NCI-H748 (cell line): ENCODE results near the gene NCOA3.
A peak's percentile ranks its signal among the peaks of the same experiment; 100 is the strongest.
"Not testable (repeated sequence)": the region's sequence is repeated elsewhere in the genome, so short reads cannot be mapped to it uniquely, and the experiment has no call there.

Experiments
- DNase-seq: peaks from one replicate; lab custom pipeline; 2025; ENCODE audit not compliant: unreplicated experiment; lab: John Stamatoyannopoulos, UW

Gene NCOA3

DNA sequence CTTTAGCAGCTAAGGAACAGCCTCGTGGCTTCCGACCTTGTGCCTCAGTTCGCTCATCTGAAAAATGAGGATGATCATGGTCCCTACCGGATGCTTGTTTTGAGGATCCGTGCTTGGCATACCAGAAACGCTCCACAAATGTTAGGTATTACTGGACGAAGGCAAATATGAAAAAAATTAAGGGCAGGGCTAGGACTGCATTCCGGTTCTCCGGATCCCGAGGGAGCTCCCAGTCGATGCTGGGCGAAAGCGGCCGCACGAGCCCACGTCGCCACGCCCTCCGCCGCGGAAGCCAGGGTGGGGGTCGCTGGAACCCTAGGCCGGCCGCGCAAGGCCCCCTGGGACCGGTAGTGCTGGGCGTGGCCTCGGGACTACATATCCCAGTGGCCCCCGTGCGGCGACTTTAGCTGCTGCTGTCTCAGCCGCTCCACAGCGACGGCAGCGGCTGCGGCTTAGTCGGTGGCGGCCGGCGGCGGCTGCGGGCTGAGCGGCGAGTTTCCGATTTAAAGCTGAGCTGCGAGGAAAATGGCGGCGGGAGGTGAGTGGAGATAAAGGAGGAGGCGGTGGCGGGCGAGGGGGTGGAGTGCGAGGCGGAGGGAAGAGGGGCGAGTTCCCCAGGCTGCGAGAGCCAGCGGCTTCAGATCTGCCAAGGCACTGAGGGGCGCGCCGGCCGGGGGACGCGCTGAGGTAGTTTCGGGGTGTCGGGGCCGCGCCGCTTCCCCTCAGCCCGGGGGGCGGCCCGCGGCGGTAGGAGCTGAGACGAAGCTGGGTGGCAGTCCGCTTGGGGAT is at the start of gene NCOA3:
NCOA3 (plus strand) TSS at position 406 of the 789 bp plus-strand sequence. CDS start 120,361 bp downstream, outside the sequence.
- peak; percentile 94 for DNase-seq

DNA sequence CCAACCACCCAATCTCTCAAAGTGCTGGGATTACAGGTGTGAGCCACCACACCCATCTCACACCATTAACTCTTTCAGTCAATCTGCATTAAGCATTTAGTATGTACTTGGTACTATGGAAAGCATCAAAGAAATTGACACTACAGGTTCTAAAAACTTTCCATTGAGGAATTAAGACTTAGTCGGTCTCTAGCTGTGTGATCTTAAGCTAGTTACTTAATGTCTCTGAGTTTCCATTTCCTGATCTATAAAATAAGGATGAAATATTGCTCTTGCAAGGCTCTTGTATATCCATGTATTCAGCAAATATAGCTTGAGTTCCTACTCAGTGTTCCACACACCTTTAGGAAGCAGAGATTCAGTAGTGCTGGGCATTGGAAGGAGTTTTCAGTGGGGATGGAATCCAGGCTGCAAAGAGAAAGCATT is 48.9 kb upstream of the NCOA3 start:
- DNase-seq: no peak

DNA sequence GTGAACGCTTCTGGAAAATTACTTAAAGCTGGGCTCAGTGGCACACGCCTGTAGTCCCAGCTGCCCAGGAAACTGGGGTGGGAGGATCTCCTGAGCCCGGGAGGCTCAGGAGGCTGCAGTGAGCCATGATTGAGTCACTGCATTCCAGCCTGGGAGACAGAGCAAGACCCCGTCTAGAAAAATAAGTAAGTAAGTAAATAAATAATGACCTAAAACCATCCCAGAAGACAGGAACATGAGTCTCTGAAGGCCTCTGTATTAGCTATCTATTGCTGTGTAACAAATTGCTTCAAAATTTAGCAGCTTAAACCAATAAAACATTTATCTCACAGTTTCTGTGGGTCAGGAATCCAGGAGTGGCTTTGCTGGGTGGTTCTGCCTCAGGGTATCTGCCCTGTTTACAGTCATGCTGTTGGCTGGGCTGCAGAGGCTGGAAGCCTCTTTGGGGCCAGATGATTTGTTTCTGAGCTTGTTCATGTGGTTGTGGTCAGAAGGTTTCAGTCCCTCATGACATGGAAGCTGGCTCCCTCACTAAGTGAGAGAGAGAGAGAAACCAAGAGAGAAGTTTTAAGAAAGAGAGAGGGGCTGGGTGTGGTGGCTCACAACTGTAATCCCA is 48.4 kb upstream of the NCOA3 start:
- no peak for DNase-seq

DNA sequence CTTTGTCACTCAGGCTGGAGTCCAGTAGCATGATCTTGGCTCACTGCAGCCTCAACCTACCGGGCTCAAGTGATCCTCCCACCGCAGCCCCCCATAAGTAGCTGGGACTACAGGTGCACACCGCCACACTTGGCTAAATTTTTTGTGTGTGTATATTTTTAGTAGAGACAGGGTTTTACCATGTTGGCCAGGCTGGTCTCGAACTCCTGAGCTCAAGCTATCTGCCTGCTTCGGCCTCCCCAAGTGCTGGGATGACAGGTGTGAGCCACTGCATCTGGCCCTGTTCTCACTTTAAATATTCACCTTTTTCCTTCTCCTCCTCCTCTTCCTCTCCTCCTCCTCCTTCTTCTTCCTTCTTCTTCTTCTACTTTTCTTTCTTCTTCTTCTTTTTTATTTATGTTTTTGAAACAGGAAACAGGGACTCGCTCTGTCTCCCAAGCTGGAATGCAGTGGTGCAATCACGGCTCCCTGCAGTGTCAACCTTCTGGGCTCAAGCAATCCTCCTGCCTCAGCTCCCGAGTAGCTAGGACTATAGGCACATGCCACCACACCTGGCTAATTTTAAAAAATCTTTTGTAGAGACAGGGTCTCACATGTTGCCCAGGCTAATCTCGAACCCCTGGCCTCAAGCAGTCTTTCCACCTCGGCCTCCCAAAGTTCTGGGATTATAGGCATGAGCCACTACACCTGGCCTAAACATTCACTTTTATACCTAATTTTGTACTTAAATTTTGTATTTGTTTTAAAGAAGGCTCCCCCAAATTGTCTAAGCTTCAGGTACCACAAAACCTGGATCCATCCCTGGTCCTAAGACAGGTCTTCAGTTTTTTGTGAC is 47.2 kb upstream of the NCOA3 start:
- DNase-seq: no peak

DNA sequence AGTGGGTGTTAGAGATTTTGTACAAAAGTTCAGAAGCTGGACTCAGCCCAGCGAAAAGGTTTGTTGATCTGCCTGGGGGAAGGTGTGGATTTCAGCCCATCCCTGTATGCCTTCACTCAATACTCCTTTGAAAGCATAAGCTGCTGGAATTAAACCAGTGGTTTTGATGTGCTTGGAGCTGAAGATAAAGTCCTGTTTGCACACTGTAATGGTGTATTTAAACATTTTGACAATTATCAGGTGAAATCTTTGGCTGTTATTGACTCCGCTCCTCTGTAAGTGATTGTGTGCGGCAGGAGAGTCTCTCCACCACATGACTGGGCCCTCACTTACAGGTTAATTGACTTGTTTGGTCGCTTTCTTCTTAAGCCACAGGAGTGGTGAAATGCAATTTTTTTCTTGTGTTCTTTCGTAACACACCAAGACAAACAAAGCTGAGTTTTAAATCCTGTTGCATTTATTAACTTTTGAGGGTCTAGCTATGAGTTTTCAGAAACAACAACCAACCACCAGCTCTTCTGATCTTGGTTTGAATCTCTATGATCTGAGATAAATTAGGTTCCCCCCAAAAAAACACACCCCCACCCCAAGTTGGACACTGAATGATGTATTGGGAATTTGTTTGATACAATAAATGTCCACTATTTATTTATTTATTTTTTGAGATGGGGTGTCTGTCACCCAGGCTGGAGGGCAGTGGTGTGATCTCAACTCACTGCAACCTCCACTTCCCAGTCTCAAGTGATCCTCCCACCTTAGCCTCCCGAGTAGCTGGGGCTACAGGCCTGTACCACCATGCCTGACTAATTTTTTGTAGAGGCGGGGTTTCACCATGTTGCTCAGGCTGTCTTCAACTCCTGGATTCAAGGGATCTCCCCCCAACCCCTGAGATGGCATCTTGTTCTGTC is 46.3 kb upstream of the NCOA3 start:
- peak; percentile 4 for DNase-seq

DNA sequence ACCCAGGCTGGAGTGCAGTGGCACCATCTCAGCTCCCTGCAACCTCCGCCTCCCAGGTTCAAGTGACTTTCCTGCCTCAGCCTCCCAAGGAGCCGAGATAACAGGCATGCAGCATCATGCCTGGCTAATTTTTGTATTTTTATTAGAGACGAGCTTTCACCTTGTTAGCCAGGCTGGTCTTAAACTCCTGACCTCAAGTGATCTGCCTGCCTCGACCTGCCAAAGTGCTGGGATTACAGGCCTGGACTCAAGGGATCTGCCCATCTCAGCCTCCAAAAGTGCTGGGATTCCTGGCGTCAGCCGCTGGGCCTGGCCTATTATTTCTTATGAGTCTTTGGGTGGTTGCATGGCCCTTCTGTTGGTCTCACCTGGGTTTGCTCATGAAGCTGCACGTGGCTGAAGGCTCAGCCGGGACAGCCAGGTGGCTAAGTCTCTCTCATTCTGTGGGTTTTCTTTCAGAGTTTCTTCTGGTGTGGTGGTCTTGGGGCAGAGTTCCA is 45.6 kb upstream of the NCOA3 start:
- no peak for DNase-seq

DNA sequence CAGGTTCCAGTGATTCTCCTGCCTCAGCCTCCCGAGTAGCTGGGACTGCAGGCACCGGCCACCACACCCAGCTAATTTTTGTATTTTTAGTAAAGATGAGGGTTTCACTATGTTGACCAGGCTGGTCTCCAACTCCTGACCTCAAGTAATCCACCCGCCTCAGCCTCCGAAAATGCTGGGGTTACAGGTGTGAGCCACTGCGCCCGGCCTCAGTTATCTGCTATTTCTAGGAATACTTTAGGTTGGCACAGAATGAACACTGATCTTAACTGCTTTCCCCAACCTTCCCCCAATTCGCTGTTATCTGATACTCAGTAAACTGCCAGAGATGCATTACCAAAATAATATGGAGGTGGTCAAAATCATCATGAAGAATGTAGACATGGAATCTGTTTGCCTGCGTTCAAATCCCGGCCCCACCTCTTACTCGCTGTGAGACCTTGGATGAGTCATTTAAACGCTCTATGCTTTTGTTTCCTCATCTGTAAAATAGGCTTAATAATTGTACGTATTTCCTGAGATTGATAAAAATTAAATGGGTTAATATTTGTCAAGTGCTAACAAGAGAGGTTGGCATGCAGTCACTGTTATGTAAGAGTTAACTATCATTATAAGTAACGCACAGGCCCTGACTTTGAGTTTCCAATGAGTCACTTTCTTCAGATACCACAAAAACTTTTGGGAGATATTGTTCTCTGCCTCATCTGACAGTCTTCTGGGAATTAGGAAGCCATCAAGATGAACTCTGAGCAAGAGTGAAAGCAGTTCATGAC is 44.5 kb upstream of the NCOA3 start:
- DNase-seq: no peak

DNA sequence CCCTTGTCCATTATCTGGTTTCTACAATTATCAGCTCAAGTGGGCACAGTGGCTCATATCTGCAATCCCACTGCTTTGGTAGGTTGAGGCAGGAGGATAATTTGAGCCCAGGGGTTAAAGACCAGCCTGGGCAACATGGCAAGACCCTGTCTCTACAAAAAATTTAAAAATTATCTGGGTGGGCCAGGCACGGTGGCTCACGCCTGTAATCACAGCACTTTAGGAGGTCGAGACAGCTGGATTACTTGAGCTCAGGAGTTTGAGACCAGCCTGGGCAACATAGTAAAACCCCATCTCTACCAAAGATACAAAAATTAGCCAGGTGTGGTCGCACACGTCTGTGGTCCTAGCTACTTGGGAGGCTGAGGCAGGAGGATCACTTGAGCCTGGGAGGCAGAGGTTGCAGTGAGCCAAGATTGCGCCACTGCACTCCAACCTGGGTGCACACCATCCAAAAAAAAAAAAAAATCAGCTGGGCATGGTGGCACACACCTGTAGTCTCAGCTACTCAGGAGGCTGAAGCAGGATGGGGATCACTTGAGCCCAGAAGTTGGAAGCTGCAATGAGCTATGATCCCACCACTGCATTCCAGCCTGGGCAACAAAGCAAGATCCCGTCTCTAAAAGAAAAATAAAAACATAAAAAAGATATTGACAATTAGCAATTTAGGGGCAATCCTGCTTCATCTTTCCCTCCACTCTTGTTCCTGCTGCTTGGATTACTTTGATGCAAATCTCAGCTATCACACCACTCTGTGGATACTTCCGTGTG is 43.2 kb upstream of the NCOA3 start:
- not testable (repeated sequence) for DNase-seq

DNA sequence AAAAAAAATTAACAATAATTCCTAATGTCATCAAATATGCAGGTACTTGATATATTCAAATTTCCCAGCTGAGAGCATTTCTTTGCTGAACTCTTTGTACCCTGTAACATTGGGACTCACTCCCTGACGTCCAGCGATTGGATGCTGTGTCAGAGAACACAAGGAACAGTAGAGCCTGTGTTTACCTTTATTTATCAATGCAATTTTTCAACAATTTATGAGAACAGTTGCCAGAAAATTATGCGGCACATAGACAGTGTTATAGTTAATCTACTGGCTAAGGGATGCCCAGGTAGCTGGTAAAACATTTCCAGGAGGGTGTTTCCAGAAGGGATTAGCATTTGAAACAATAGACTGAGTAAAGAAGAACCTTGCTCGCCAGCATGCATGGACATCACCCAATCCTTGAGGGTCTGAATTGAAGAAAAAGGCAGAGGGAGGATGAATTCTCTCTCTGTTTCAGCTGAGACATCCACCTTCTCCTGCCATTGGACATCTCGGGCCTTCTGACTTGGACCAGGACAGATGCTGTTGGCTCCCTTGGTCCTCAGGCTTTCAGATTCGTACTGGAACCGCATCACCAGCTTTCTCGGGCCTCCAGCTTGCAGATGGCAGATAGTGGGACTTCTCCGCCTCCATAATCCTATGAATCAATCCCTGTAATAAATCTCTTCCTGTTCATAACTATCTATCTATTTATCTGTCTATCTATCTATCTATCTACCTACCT is 42.2 kb upstream of the NCOA3 start:
- no peak for DNase-seq

DNA sequence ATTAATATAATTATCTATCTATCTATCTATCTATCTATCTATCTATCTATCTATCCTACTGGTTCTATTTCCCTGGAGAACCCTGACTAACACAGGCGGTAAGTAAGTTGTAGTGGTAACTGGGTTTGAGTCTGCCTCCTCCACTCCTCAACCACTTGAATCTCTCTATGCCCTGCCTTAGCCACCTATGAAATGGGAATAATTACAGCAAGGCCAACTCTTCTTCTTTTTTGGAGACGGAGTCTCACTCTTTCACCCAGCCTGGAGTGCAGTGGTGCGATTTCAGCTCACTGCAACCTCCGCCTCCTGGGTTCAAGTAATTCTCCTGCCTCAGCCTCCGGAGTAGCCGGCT is 41.0 kb upstream of the NCOA3 start:
- DNase-seq: not testable (repeated sequence)

DNA sequence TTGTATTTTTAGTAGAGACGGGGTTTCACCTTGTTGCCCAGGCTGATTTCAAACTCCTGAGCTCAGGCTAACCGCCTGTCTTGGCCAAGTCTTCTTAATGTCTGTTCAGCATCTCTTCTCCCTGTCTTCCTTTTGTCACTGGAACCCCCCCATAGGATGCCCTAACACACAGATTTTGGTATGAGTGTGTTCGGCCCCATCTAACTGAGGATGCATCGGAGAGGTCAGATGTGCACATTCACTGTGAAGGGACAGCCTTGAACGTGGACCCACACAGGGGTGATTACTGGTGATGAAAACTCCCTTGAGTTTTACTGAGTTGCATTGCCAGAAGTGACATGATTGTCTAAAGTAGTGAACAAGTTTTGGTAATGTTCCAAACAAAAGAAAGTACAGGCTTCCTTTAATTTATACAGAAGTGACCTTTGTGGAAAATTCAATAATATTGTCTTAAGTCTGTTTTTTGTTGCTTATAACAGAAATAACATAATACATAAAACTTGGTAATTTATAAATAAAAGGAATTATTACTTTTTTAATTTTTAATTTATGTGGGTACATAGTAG is 40.5 kb upstream of the NCOA3 start:
- no peak for DNase-seq

DNA sequence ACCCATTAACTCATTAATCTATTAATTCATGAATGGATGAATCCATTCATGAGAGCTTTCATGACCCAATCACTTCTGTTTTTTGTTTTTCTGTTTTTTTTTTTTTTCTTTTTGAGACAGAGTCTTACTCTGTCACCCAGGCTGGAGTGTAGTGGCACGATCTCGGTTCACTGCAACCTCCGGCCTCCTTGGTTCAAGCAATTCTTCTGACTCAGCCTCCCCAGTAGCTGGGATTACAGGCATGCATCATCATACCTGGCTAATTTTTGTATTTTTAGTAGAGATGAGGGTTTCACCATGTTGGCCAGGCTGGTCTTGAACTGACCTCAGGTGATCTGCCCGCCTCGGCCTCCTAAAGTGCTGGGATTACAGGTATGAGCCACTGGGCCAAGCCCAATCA is 39.8 kb upstream of the NCOA3 start:
- not testable (repeated sequence) for DNase-seq

DNA sequence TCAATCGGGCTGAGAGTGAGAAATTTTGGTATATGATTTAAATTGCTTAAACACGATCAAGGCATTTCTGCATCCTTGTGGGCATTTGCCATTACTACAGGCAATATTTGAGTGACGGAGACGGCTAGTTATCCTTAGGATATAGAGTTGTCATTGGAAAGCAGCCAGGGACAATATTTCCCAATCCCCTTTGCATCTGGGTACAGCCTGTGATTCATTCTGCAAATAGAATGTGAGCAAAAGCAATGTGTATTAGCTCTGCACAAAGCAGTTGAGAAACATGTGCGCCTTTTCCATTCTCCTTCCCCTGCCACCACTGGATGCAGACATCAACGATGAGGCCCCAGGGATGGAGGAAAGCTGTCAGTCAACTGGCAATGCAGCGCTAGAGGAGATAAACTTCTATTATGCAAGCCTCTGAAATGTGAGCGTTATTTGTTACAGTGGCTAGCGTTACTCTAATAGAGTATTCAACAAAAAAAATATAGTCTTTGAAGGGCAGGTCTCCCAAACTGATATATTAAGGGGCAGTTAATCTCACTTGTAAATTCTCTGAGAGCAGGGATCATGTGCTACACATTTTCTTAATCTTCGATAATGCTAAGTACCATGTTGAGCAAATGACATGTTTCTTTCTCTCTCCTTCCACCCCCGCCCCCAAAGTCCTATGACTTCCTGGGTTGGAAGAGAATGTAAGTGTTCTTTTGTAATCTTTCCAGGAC is 37.1 kb upstream of the NCOA3 start:
- DNase-seq: peak; percentile 14

DNA sequence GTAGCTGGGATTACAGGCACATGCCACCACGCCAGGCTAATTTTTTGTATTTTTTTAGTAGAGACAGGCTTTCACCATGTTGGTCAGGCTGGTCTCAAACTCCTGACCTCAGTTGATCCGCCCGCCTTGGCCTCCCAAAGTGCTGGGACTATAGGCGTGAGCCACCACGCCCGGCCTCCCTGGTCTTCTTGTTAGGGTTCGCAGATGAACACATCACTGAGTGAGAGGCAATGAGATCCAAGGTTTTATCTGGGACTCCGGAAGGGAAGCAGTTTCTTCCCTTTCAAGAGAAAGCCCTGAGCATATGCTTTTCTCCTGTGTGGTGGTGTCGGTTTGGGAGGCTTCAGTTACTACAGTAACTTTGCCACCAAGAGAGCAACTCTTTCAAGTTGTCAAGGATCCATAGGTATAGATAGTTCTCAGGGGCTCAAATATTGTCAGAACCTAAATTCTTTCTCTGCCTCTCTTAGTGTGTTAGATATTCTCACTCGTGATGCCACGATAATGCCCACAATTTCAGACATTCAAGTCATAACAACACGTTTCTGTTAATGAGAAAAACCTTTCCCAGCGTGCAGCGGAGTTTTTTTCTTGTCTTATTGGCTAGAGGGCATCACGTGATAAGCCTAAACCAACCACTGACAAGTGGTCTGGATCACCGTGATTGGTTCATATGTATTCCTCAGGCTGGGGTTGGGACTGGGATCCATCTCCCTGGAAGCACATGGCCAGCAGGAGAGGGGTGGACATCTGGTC is 36.2 kb upstream of the NCOA3 start:
- DNase-seq: no peak

DNA sequence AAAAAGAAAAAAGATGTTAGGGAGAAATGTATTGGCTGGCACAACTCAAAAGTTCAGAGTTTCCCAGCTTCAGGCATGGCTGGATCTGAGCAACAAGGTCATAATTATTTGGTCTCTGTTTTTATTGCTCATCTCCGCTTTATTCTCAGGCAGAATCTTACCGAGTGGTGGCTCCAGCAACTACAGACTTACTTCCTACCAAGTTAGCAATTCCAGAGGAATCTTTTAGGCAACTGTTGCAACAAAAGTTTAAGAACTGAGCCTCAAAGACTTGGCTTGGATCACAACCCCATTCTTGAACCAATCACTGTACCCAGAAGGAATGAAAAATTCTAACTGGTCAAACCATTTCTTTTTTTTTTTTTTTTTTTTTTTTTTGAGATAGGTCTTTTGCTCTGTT is 35.5 kb upstream of the NCOA3 start:
- no peak for DNase-seq

DNA sequence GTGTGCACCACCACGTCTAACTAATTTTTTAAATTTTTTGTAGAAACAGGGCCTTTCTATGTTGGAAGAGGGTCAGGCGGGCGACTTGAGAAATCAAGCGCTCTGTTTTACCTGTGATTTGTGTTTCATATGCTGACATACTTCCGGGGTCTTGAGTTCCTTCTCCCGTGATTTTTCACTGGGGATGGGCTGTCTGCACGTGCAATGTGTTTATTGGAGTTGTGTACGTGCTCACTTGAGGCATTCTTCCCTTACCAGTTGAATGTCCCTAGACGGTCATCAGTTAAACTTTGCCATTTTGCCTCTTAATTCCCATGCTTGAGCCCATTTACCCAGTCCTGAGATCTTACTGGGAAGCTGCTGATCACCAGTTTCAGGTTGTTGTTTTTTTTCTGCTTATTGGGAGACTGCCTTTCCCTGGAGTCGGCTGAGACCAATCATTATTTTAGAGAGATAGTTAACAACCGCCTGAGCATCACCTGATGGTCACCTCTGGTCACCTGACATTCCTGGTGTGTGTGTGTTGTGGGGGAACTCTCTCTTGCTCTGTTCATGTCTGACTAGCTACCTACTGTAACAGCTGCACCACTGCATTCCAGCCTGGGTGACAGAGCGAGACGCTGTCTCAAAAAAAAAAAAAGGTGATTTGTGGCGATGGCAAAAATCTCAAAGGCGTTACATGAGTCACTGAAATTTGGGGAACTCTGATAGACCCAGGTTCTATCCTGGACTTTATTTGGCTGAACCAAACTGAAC is 34.8 kb upstream of the NCOA3 start:
- DNase-seq: no peak
